Endodermal cell (in vitro differentiated cells): Measurements from ENCODE around the gene KIF12. TPM values are rescaled to one million over a fixed set of nuclear protein-coding genes. Genes with fewer than 3 reads are reported as not detected.

Experiments used
- DNase-seq: peaks from one replicate; pipeline ENCODE4 v3.0.0-alpha.2; 2017
- H3K27ac ChIP-seq: 2 replicates; pipeline ENCODE4 v1.5.1; 2013; ENCODE audit warnings: mild to moderate bottlenecking, low read depth, low read length, moderate library complexity
- H3K27me3 ChIP-seq: 2 replicates; pipeline ENCODE4 v1.6.1; 2013; ENCODE audit warnings: mild to moderate bottlenecking, low read length, moderate library complexity; ENCODE audit not compliant: insufficient read depth, control insufficient read depth, poor library complexity, severe bottlenecking
- H3K36me3 ChIP-seq: 2 replicates; pipeline ENCODE4 v1.7.0; 2013; ENCODE audit warnings: mild to moderate bottlenecking, low read length, moderate library complexity; ENCODE audit not compliant: control insufficient read depth, insufficient read depth
- H3K4me1 ChIP-seq: one replicate; pipeline ENCODE4 v1.7.0; 2013; ENCODE audit warnings: low read length; ENCODE audit not compliant: control insufficient read depth, insufficient read depth
- H3K4me3 ChIP-seq: 2 replicates; pipeline ENCODE4 v1.5.1; 2013; ENCODE audit warnings: mild to moderate bottlenecking, low read length, moderate library complexity
- H3K9ac ChIP-seq: 2 replicates; pipeline ENCODE4 v1.6.1; 2013; ENCODE audit warnings: mild to moderate bottlenecking, low read length, moderate library complexity; ENCODE audit not compliant: poor library complexity, severe bottlenecking; ENCODE audit errors: extremely low read depth
- H3K9me3 ChIP-seq: 2 replicates; pipeline ENCODE4 v1.6.1; 2013; ENCODE audit warnings: mild to moderate bottlenecking, low read length, moderate library complexity; ENCODE audit not compliant: control insufficient read depth
- H3K27ac Mint-ChIP-seq: 2 replicates; pipeline ENCODE4 v1.8.0; 2020; ENCODE audit warnings: mixed read lengths
- H3K27me3 Mint-ChIP-seq: 2 replicates; pipeline ENCODE4 v1.8.0; 2021; ENCODE audit warnings: mild to moderate bottlenecking, mixed read lengths; ENCODE audit not compliant: insufficient read depth
- H3K36me3 Mint-ChIP-seq: 2 replicates; pipeline ENCODE4 v1.8.0; 2020; ENCODE audit warnings: low read depth, mixed read lengths
- H3K4me1 Mint-ChIP-seq: 2 replicates; pipeline ENCODE4 v1.8.0; 2020; ENCODE audit warnings: mixed read lengths
- H3K4me3 Mint-ChIP-seq: 2 replicates; pipeline ENCODE4 v1.8.0; 2020; ENCODE audit warnings: mild to moderate bottlenecking, moderate library complexity, mixed read lengths
- H3K9me3 Mint-ChIP-seq: 2 replicates; pipeline ENCODE4 v1.8.0; 2020; ENCODE audit warnings: mild to moderate bottlenecking, mixed read lengths
- CTCF ChIP-seq: fragments of 200-600 bp; sonication (generic); conservative IDR thresholded peaks from 2 replicates; pipeline ENCODE4 v1.5.0; 2021; ENCODE audit warnings: antibody characterized with exemption, mild to moderate bottlenecking
- WGBS, 2 experiments: methylation state at CpG; one replicate each; pipeline versions ENCODE4 v1.1.5 to v1.1.7; 2013; ENCODE audit warnings: missing lambda C conversion rate in 2 of 2, mixed read lengths in 1 of 2; ENCODE audit not compliant: insufficient coverage in 1 of 2, insufficient read length in 1 of 2; 5-methylcytosine and 5-hydroxymethylcytosine counted together
- total RNA-seq, 2 donors: library from RNA; stranded (reverse); fragmentation: NEBNext Ultra II Directional in 1 of 2; extraction: Animal tissue kit (Norgen Biotek cat#: 25700) in 1 of 2; gene quantifications; 2 replicates in 1 of 2; 3 replicates in 1 of 2; pipeline ENCODE4 v1.2.1, GENCODE V29; 2021

KIF12 gene
- total RNA-seq, 2 donors from 2014 or later: 11.4 to 16.3 TPM

- Mint-ChIP-seq H3K27me3 (peaks cover 12% of the 10 kb centered on the region), H3K36me3 (no peaks in the 10 kb centered on the region), H3K27ac (peak overlapping the region; percentile 7), H3K4me3 (no peak overlapping the region), H3K9me3 (no peaks in the 10 kb centered on the region), H3K4me1 (peaks cover 28% of the 10 kb centered on the region)
- H3K27ac ChIP-seq: peak overlapping the region; percentile 13
- DNase-seq: peak; percentile 54
- H3K4me3 ChIP-seq: no peak overlapping the region
- WGBS, 2 experiments: 69 to 85% methylated on average over 5 to 21 of the region's 21 CpGs
- no peak for TF ChIP-seq CTCF
- no peaks in the 10 kb centered on the region for H3K9me3 ChIP-seq
- H3K36me3 ChIP-seq: no peaks in the 10 kb centered on the region
- H3K4me1 ChIP-seq: peaks cover 2% of the 10 kb centered on the region
- peaks cover 4% of the 10 kb centered on the region for H3K27me3 ChIP-seq
- H3K9ac ChIP-seq: no peak overlapping the region
Observed at GRCh38 chr9:114117996-114118830, 19.1 kb upstream of the KIF12 start.

GRCh38 chr9:114117614-114117995 lies 18.5 kb upstream of the KIF12 start:
- no peak overlapping the region for H3K9ac ChIP-seq
- H3K9me3 ChIP-seq: no peaks in the 10 kb centered on the region
- Mint-ChIP-seq H3K4me3 (no peak overlapping the region), H3K36me3 (no peaks in the 10 kb centered on the region), H3K27me3 (peaks cover 18% of the 10 kb centered on the region), H3K4me1 (peaks cover 28% of the 10 kb centered on the region), H3K27ac (no peak overlapping the region), H3K9me3 (no peaks in the 10 kb centered on the region)
- peaks cover 2% of the 10 kb centered on the region for H3K4me1 ChIP-seq
- no peak overlapping the region for H3K4me3 ChIP-seq
- peaks cover 10% of the 10 kb centered on the region for H3K27me3 ChIP-seq
- no peak overlapping the region for H3K27ac ChIP-seq
- TF ChIP-seq CTCF: no peak
- H3K36me3 ChIP-seq: no peaks in the 10 kb centered on the region
- 79 to 81% methylated on average over 6 to 7 of the region's 7 CpGs for WGBS, 2 experiments
- DNase-seq: no peak

GRCh38 chr9:114116126-114116747 lies 17.1 kb upstream of the KIF12 start:
- peaks cover 27% of the 10 kb centered on the region for H3K27me3 Mint-ChIP-seq
- no peaks in the 10 kb centered on the region for H3K36me3 Mint-ChIP-seq
- DNase-seq: peak; percentile 46
- Histone ChIP-seq H3K36me3 (no peaks in the 10 kb centered on the region), H3K4me1 (peaks cover 2% of the 10 kb centered on the region), H3K27me3 (peaks cover 10% of the 10 kb centered on the region), H3K9ac (no peak overlapping the region), H3K4me3 (no peak overlapping the region), H3K9me3 (no peaks in the 10 kb centered on the region), H3K27ac (no peak overlapping the region)
- H3K27ac Mint-ChIP-seq: no peak overlapping the region
- WGBS, 2 experiments: 88 to 90% methylated on average over 8 to 12 of the region's 12 CpGs
- no peak for TF ChIP-seq CTCF
- H3K9me3 Mint-ChIP-seq: no peaks in the 10 kb centered on the region
- H3K4me3 Mint-ChIP-seq: no peak overlapping the region
- H3K4me1 Mint-ChIP-seq: peaks cover 28% of the 10 kb centered on the region
